ENCODE measurements around the gene DNMT3L.
"Not testable (repeated sequence)": the region's sequence is repeated elsewhere in the genome, so short reads cannot be mapped to it uniquely, and the experiment has no call there.

DNMT3L gene

DNA sequence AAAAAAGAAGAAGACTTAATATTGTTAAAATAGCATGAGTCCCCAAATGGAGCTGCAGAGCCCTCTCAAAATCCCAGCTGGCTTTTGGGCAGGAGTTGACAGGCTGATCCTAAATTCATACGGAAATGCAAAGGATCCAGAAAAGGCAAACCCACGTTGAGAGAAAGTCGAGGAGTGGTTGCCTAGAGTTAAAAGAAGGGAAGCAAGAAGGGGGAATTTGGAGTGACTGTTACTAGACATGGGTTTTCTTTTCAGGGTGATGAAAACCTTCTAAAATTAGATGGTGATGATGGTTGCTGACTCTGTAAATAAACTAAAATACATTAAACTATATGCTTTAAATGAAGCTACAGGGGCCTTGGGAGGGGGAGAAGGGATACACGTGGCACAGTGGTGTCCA is 1.6 kb downstream of the DNMT3L start:
- TF ChIP-seq, protein P1, sequence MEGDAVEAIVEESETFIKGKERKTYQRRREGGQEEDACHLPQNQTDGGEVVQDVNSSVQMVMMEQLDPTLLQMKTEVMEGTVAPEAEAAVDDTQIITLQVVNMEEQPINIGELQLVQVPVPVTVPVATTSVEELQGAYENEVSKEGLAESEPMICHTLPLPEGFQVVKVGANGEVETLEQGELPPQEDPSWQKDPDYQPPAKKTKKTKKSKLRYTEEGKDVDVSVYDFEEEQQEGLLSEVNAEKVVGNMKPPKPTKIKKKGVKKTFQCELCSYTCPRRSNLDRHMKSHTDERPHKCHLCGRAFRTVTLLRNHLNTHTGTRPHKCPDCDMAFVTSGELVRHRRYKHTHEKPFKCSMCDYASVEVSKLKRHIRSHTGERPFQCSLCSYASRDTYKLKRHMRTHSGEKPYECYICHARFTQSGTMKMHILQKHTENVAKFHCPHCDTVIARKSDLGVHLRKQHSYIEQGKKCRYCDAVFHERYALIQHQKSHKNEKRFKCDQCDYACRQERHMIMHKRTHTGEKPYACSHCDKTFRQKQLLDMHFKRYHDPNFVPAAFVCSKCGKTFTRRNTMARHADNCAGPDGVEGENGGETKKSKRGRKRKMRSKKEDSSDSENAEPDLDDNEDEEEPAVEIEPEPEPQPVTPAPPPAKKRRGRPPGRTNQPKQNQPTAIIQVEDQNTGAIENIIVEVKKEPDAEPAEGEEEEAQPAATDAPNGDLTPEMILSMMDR (IDR thresholded peaks at IDR 0.05; ENCODE audit: control insufficient read depth, insufficient read depth, low read depth, low read length, missing control alignments) = no peak
- no peak for DNase-seq (ENCODE audit: low read depth)
- no peak overlapping the region for H3K4me3 ChIP-seq (ENCODE audit: control insufficient read depth, low read depth, low read length)

DNA sequence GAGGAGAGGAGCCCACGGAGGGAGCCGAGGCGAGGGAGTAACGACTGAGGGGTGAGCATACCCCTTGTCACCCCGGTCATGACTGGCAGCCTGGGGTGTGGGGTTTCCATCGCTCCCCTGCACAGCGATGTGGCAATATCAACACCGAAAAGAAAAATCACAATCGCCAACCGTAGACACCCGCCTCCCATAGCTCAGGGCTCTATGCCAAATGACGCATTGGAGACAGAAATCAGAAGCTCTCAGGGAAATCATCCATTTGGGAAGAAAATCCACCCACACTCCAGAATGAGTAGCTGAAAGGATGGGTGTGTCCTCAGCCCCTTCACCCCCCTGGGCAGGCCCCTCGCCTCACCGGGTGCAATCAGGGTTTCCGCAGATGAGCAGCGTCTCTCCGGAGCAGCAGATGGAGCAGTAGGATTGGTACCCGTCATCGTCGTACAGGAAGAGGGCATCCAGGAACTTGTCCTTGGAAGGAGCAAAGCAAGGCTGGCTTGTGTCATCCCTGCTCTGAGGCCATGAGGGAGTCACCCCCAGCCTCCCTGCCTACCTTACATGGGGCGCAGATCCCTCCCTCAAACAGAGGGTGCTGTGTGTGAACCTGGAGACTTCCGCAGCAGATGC is 2.5 kb downstream of the DNMT3L start:
- DNase-seq (ENCODE audit: low read depth) = no peak
- TF ChIP-seq, protein P1 (IDR thresholded peaks at IDR 0.05; ENCODE audit: control insufficient read depth, insufficient read depth, low read depth, low read length, missing control alignments) = no peak
- H3K4me3 ChIP-seq (ENCODE audit: control insufficient read depth, low read depth, low read length) = no peak overlapping the region

DNA sequence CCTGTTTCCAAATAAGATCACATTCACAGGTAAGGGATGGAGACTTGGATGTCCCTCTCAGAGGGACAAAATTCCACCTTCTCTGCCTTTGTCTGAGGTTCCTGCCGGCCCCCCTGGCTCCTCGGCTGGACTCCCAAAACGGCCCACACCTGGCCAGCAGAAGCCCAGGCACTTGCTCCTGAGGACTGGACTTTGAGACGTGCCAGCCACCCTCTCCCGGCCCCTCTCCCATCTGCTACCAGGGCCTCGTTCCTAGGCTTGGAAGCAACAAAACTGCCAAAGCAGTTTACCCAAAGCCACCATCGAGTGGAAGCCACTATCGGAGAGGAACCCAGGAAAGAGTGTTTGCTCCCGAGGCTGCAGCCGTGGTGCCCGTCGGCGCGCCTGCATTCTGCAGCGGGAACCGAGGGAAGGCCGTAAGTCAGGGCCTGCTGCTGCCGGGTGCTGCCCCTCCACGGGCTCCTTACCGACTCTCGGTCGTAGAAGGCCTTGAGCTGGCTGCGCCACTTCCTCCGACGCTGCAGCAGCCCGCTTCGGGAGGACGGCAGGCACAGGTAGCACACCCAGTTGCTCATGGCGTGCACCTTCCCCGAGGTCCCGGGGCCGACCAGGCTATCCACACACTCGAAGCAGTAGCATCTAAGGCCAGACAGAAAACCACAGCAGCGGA is 3.5 kb downstream of the DNMT3L start:
- no peak overlapping the region for H3K4me3 ChIP-seq (ENCODE audit: control insufficient read depth, low read depth, low read length)
- TF ChIP-seq, protein P1 (IDR thresholded peaks at IDR 0.05; ENCODE audit: control insufficient read depth, insufficient read depth, low read depth, low read length, missing control alignments) = no peak
- DNase-seq (ENCODE audit: low read depth) = no peak

DNA sequence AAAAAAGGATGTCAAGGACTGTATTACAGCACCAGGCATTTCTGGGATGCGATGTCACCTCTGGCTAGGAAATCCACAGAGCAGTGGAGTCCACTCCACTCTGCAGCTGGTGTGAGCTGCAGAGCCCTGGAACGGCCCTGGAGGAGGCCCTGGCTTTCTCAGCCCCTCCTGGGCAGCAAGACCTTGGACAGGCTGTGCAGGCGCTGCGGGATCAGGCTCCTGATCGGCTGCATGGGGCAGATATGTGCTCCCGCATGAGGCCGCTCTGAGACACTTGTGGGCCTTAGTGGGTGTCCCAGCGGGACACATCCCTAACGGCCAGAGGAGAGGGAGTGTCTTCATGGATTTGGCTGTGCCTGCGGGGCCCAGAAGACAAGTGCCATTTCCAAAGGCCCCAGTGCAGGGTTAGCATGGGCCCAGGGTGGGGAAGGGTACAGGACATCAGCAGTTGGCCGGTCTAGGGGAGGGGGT is 6.2 kb downstream of the DNMT3L start:
- no peak for DNase-seq (ENCODE audit: low read depth)
- TF ChIP-seq, protein P1 (IDR thresholded peaks at IDR 0.05; ENCODE audit: control insufficient read depth, insufficient read depth, low read depth, low read length, missing control alignments) = no peak
- no peak overlapping the region for H3K4me3 ChIP-seq (ENCODE audit: control insufficient read depth, low read depth, low read length)

DNA sequence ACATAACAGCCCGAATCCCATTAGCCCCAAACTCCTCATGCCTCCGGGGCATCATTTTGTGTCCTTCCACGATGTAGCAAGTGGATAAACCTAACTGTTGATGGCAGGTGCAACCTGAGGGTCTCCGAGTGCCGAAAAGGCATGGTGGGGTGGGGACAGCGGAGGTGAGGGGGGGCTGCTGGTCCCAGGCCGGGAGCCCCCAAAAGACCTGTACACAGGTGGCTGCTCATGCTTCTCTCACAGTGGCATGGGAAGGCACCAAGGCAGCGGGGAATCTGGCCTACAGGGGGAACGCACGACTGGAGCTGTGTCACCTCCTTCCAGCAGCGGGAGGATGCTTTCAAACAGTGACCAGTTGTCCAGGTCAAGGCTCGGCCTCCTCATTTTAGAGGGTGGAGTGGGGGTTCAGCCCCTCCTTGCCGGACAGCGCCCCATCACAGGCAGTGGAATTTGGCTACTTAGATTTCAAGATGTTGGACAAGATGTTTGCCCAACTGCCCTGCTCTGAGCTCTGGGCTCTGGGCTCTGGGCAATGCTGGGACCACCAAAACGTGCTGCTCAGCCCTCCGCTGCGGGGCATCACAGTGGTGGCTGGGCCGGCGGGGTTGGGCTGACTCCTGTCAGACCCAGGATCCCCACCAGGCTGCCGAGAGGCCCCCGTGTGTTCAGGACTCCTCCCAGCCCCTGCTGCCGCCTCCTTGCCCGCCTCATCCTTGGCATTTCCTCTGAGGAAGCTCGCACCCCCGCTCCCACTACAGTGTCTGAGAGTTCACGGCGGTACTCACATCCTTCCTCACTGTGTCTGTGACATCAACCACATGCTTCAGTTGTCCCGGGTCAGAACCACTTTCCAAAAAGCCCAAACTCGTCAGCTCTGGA is 7.6 kb downstream of the DNMT3L start:
- no peak for DNase-seq (ENCODE audit: low read depth)
- TF ChIP-seq, protein P1 (IDR thresholded peaks at IDR 0.05; ENCODE audit: control insufficient read depth, insufficient read depth, low read depth, low read length, missing control alignments) = no peak
- no peak overlapping the region for H3K4me3 ChIP-seq (ENCODE audit: control insufficient read depth, low read depth, low read length)

DNA sequence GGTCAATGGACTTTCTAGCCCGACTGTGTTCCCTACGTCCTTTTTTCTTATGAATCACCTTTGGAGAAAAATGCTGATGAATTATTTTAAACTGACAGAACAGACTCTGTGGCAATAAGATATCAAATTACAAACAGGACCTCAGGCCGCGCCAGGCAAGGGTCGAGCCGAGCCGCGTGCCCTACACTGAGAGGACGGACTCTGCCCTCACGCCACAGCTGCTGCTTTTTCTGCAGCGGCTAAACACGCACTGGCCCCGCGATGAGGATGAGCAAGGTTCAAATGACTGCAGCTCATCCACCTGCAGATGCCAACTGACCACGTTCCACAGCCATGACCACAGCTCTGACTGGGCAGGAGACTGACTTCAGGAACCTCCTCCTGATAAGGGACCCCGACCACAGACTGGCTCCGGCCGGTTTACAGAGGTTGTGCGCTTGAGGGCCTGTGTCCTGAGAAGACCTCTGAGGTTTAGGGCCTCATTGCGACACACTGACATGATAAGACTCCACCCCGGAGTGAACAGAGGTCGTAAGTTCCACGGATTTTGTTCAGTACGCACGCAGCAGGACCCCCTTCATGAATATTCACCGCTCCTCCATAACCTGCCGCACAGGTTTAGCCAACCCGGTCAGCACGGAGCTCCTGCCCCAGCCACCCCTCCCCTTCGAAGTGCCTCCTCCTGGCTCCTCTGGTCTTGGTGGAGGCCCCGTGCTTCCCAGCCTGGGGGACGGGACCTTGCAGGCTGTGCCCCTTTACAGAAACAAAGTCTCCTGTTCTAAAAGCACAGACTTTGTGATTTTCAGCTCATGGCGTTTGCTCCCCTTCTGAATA is 12.3 kb downstream of the DNMT3L start:
- H3K4me3 ChIP-seq (ENCODE audit: control insufficient read depth, low read depth, low read length) = not testable (repeated sequence)

DNA sequence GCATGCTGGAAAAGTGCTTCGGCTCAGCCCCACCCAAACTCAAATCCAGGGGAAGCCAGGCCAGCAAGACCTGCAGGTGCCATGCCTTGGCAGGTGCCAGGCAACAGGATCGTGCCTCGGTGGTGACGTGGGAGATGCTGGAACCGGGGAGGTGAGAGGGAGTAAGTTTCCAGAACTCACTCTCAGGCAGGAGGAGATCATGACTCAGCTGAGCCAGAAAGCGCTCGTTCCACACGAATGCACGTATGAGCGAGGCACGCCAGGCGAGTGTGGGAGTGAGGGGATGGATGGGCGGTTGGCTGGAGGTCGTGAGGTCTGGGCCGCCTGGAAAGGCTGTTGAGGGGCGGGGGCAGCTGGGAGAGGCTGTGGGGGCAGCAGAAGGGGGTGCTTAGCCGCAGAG is 13.8 kb downstream of the DNMT3L start:
- not testable (repeated sequence) for H3K4me3 ChIP-seq (ENCODE audit: control insufficient read depth, low read depth, low read length); DNase-seq (ENCODE audit: low read depth)

More for the DNA sequence above, 12.3 kb downstream of the DNMT3L start:
- not testable (repeated sequence) for DNase-seq (ENCODE audit: low read depth)

DNA sequence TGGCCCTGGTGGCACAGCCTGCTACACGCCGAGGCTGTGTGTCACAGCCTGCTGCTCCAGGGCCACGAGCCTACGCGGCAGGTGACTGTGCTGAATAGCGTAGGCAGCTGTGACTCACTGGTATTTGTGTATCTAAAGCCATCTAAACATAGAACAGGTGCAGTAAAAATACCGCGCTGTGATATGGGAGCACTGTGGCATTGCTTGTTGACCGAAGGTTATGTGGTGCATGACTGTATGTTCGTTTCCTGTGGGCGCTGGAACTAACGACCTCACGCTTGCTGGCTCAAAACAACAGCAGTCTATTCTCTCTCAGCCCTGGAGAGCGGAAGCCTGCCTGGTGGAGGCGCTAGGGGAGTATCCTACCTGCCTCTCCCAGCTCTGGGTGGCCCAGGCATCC is 17.7 kb downstream of the DNMT3L start:
- H3K4me3 ChIP-seq (ENCODE audit: control insufficient read depth, low read depth, low read length); DNase-seq (ENCODE audit: low read depth): not testable (repeated sequence)

DNA sequence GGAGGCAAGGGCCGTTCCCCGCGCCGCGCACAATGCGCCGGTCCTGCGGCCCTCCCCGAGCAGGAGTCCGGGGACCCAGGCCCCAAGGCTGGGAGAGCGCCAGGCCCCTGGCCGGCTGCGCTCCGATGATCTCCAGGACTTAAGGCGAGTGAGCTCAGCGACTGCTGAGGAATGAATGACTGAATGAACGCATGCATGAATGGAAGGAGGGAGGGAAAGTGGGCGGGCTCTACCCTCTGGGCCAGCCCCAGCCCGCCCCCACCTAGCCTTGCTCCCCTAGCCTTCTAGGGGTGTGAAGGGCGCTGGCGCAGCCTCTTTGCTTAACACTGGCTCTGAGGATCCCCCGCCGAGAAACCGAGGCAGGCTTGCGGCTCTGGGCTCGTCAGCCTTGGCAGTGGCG is 20.4 kb downstream of the DNMT3L start:
- H3K4me3 ChIP-seq (ENCODE audit: control insufficient read depth, low read depth, low read length); DNase-seq (ENCODE audit: low read depth): not testable (repeated sequence)

DNA sequence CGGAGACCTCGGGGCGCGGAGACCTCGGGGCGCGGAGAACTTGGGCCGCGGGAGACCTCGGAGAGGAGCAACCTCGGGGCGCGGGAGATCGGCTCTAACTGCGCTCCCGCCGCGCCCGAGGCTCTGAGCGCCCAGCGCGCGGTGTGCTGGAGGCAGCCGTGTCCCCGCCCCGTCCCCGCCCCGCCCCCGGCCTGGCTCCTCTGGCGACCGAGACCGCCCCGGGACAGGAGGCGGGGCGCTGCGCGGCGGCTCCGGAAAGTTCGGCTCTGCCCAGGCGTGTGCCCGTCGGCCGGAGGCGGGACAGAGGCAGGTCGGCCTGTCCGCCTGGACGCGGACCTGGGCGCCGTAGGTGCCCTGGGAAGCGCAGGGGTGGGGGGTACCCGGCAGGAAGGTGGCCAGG is 20.9 kb downstream of the DNMT3L start, which contains the start of gene ICOSLG:
Gene ICOSLG, minus strand, starts transcription at position 102 of the 400 bp plus-strand sequence. CDS start 126 bp downstream, outside the sequence.
- H3K4me3 ChIP-seq (ENCODE audit: control insufficient read depth, low read depth, low read length); DNase-seq (ENCODE audit: low read depth): not testable (repeated sequence)

Data from AG09309 (cell line).